H1 (cell line): ENCODE measurements around the gene TIAM2. TPM values are rescaled to one million over a fixed set of nuclear protein-coding genes. Genes with fewer than 3 reads are reported as not detected.

Source experiments
- CREB1 ChIP-seq: IDR thresholded peaks from 2 replicates; pipeline ENCODE4 v1.6.1; 2012; ENCODE audit warnings: inconsistent platforms
- CTBP2 ChIP-seq: IDR thresholded peaks from 2 replicates; pipeline ENCODE4 v1.7.0; 2011; ENCODE audit warnings: borderline replicate concordance, mild to moderate bottlenecking, moderate library complexity, mixed read lengths, low read length; ENCODE audit not compliant: insufficient read depth, insufficient read length
- EP300 ChIP-seq, 2 experiments: IDR thresholded peaks; 1 replicate in 1 of 2; 2 replicates in 1 of 2; pipeline ENCODE4 v1.6.1; 2011 to 2012; ENCODE audit warnings: low read depth in 2 of 2, low read length in 2 of 2, mild to moderate bottlenecking in 2 of 2, borderline replicate concordance in 1 of 2, inconsistent platforms in 1 of 2, moderate library complexity in 1 of 2
- SIX5 ChIP-seq: IDR thresholded peaks from 2 replicates; pipeline ENCODE4 v1.6.1; 2011; ENCODE audit warnings: mild to moderate bottlenecking, low read depth, low read length
- SUZ12 ChIP-seq: fragments of 200-600 bp; sonication (generic); IDR thresholded peaks from 2 replicates; pipeline ENCODE4 v1.6.1; 2012; ENCODE audit warnings: mild to moderate bottlenecking, inconsistent platforms, low read length, moderate library complexity, mixed read lengths
- TAF1 ChIP-seq: IDR thresholded peaks from 2 replicates; pipeline ENCODE4 v1.6.1; 2011; ENCODE audit warnings: mild to moderate bottlenecking, low read depth, low read length
- YY1 ChIP-seq: IDR thresholded peaks from 2 replicates; pipeline ENCODE4 v1.6.1; 2011; ENCODE audit warnings: low read depth, mild to moderate bottlenecking, low read length
- polyA plus RNA-seq, 7 experiments: library from polyadenylated mRNA; depleted of rRNA in 3 of 7; stranded (reverse) in 5 of 7; unstranded in 2 of 7; fragments of >200 nt in 5 of 7; fragments of 200-250 nt in 2 of 7; gene quantifications; 1 replicate in 5 of 7; 2 replicates in 1 of 7; 4 replicates in 1 of 7; pipeline versions ENCODE4 v1.2.1 to v1.2.3, GENCODE V29; 2011 to 2013; ENCODE audit warnings: missing spikeins in 2 of 7, mixed read lengths in 2 of 7
- total RNA-seq: library from RNA; stranded (reverse); fragmentation: NEBNext Ultra II Directional; extraction: Animal tissue kit (Norgen Biotek cat#: 25700); gene quantifications from 2 replicates; pipeline ENCODE4 v1.2.1, GENCODE V29; 2021
- TF ChIP-seq, protein P1 (sequence below): fragments of 300-600 bp; sonication (generic); IDR thresholded peaks from 2 replicates; pipeline ENCODE4 v1.7.1; 2012; ENCODE audit warnings: low read length, moderate library complexity, mild to moderate bottlenecking, inconsistent platforms; ENCODE audit not compliant: insufficient replicate concordance
- TF ChIP-seq, protein P2 (sequence below): IDR thresholded peaks from 2 replicates; pipeline ENCODE4 v1.6.1; 2012; ENCODE audit warnings: inconsistent platforms

Gene TIAM2
- total and polyA plus RNA-seq, 2 of the 8 experiments (the other 6 are each of a cell fraction or from before 2014, with no cell fraction given): 7.4 to 23.9 TPM

DNA sequence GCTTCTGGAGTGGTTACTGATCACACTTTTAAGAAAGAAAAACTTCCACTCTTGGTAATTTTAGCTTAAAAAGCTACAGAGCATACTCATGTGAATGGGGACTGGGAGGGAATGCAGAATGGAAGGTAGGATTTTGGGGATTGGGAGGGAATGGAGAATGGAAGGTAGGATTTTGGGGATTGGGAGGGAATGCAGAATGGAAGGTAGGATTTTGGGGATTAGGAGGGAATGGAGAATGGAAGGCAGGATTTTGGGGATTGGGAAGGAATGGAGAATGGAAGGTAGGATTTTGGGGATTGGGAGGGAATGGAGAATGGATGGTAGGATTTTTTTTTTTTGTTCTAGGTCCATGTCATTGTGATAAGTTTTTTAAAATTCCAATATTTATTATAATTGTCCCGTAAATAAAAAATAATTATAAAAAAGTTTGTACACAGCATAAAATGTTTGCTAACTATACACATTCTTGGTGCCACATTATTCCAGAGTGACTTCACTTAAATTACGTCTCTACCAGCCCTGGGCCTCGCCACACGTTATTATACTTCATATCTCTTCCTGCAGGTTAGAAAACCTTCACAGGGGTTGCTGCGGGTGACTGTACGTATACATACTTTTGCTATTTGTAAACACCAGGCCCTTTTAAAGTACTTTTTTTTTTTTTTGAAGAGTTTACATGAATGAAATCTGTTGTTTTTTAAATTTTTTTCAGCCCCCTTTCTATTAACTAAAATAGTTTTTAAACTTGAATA is 127.3 kb downstream of the TIAM2 start (continued):
- no peak for TF ChIP-seq SUZ12
- TF ChIP-seq, protein P1, sequence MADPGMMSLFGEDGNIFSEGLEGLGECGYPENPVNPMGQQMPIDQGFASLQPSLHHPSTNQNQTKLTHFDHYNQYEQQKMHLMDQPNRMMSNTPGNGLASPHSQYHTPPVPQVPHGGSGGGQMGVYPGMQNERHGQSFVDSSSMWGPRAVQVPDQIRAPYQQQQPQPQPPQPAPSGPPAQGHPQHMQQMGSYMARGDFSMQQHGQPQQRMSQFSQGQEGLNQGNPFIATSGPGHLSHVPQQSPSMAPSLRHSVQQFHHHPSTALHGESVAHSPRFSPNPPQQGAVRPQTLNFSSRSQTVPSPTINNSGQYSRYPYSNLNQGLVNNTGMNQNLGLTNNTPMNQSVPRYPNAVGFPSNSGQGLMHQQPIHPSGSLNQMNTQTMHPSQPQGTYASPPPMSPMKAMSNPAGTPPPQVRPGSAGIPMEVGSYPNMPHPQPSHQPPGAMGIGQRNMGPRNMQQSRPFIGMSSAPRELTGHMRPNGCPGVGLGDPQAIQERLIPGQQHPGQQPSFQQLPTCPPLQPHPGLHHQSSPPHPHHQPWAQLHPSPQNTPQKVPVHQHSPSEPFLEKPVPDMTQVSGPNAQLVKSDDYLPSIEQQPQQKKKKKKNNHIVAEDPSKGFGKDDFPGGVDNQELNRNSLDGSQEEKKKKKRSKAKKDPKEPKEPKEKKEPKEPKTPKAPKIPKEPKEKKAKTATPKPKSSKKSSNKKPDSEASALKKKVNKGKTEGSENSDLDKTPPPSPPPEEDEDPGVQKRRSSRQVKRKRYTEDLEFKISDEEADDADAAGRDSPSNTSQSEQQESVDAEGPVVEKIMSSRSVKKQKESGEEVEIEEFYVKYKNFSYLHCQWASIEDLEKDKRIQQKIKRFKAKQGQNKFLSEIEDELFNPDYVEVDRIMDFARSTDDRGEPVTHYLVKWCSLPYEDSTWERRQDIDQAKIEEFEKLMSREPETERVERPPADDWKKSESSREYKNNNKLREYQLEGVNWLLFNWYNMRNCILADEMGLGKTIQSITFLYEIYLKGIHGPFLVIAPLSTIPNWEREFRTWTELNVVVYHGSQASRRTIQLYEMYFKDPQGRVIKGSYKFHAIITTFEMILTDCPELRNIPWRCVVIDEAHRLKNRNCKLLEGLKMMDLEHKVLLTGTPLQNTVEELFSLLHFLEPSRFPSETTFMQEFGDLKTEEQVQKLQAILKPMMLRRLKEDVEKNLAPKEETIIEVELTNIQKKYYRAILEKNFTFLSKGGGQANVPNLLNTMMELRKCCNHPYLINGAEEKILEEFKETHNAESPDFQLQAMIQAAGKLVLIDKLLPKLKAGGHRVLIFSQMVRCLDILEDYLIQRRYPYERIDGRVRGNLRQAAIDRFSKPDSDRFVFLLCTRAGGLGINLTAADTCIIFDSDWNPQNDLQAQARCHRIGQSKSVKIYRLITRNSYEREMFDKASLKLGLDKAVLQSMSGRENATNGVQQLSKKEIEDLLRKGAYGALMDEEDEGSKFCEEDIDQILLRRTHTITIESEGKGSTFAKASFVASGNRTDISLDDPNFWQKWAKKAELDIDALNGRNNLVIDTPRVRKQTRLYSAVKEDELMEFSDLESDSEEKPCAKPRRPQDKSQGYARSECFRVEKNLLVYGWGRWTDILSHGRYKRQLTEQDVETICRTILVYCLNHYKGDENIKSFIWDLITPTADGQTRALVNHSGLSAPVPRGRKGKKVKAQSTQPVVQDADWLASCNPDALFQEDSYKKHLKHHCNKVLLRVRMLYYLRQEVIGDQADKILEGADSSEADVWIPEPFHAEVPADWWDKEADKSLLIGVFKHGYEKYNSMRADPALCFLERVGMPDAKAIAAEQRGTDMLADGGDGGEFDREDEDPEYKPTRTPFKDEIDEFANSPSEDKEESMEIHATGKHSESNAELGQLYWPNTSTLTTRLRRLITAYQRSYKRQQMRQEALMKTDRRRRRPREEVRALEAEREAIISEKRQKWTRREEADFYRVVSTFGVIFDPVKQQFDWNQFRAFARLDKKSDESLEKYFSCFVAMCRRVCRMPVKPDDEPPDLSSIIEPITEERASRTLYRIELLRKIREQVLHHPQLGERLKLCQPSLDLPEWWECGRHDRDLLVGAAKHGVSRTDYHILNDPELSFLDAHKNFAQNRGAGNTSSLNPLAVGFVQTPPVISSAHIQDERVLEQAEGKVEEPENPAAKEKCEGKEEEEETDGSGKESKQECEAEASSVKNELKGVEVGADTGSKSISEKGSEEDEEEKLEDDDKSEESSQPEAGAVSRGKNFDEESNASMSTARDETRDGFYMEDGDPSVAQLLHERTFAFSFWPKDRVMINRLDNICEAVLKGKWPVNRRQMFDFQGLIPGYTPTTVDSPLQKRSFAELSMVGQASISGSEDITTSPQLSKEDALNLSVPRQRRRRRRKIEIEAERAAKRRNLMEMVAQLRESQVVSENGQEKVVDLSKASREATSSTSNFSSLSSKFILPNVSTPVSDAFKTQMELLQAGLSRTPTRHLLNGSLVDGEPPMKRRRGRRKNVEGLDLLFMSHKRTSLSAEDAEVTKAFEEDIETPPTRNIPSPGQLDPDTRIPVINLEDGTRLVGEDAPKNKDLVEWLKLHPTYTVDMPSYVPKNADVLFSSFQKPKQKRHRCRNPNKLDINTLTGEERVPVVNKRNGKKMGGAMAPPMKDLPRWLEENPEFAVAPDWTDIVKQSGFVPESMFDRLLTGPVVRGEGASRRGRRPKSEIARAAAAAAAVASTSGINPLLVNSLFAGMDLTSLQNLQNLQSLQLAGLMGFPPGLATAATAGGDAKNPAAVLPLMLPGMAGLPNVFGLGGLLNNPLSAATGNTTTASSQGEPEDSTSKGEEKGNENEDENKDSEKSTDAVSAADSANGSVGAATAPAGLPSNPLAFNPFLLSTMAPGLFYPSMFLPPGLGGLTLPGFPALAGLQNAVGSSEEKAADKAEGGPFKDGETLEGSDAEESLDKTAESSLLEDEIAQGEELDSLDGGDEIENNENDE: no peak
- TF ChIP-seq EP300 (IDR thresholded peaks at IDR 0.05; ENCODE audit: borderline replicate concordance in 1 of 2, low read depth in 2 of 2, low read length in 2 of 2): no peak
- no peak for TF ChIP-seq YY1
- TF ChIP-seq, protein P2, sequence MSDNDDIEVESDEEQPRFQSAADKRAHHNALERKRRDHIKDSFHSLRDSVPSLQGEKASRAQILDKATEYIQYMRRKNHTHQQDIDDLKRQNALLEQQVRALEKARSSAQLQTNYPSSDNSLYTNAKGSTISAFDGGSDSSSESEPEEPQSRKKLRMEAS: no peak
- no peak for TF ChIP-seq CTBP2
- TF ChIP-seq TAF1: no peak
- no peak for TF ChIP-seq CREB1
- TF ChIP-seq SIX5: no peak
- TF ChIP-seq, all 59 proteins: peak for 0
